ENCODE results near the gene RPL12.

RPL12 gene

DNA sequence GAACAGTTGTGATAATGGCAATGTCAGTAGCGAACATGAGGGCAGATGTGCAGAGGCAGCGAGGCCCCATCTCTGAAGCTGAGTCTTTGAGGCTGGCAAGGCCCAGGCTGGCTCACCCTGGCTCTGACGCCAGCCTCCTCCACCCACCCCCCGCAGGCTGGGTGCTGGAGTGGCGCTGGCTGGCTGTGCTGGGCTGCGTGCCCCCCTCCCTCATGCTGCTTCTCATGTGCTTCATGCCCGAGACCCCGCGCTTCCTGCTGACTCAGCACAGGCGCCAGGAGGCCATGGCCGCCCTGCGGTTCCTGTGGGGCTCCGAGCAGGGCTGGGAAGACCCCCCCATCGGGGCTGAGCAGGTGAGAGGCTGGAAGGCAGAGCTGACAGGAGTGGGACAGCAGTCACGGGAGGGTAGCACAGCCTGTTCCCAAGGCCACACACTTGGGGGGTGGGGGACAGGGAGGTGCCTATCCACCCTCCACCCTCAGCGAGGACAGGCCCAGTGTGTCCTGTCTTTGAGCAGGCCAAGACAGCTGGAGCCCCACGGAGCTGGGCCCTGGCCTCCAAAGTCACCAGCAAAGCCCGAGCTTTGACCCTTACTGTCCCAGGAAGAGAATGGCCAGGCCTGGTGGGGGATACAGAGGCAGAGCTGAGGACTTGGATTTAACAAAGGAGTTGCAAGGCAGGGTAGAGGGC lies 48.7 kb downstream of the RPL12 start:
- no peak for DNase-seq

DNA sequence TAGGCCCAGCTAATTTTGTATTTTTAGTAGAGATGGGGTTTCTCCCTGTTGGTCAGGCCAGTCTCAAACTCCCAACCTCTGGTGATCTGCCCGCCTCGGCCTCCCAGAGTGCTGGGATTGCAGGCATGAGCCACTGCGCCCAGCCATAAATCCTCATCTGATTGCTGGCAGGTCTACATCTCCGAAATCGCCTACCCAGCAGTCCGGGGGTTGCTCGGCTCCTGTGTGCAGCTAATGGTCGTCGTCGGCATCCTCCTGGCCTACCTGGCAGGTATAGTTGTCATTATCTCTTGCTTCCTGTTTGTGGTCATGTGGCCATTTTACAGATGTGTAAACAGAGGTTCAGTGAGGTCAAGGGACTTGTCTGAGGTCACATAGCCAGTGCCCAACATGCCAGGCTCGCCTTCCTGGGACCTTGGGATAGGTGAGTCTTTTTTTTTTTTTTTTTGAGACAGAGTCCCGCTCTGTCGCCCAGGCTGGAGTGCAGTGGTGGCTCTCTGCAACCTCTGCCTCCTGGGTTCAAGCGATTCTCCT lies 51.4 kb downstream of the RPL12 start:
- no peak for DNase-seq

DNA sequence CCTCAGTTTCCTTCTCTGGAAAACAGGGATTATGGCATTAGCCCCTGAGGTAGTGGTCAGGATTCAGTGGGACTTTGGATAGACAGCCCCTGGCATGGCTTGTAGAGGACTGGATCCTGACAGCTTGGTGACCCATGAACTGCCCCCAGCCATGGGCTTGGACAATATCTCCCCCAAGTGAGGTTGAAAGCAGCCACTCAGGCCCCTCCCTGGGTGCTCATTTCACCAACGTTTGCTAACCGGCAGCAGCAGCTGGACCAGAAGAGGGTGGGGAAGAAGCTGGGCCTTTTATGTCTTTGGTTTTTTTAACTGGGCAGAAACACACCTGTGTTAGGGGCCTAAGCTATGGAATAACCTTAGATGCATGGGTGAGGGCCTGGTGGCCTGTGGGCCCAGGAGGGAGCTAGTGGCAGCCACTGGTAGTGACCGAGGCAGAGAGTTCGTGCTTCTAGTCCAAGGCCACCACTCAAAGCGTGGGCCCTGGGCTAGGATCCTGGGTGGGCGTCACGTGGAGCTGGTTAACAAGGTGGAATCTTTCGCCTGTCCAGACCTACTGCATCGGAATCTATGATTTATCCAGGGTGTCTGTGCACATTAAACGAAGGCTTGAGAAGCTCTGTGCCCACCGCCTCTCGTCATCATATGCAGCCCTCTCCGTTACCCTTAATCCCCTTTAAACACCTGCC lies 52.3 kb downstream of the RPL12 start:
- DNase-seq: no peak

DNA sequence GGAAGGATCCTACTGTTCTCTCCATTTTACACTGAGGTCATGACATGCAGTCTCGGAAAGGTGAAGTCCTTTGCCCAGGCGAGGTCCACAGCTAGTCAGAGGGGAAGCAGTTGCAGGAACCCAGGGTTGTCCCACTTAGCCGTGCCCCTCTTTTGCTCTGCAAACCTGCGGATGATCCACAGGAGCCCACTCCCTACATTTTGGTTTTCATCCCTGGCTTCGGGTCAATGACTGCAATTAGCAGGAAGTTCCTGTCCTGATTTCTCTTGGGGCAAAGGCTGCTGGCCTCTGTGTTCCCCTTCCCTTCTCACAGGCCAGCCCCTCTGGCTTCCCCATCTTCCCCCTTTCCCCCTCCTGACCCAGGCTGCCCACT lies 52.9 kb downstream of the RPL12 start:
- no peak for DNase-seq
